ENCODE data around the gene ADGRL1.

DNA sequence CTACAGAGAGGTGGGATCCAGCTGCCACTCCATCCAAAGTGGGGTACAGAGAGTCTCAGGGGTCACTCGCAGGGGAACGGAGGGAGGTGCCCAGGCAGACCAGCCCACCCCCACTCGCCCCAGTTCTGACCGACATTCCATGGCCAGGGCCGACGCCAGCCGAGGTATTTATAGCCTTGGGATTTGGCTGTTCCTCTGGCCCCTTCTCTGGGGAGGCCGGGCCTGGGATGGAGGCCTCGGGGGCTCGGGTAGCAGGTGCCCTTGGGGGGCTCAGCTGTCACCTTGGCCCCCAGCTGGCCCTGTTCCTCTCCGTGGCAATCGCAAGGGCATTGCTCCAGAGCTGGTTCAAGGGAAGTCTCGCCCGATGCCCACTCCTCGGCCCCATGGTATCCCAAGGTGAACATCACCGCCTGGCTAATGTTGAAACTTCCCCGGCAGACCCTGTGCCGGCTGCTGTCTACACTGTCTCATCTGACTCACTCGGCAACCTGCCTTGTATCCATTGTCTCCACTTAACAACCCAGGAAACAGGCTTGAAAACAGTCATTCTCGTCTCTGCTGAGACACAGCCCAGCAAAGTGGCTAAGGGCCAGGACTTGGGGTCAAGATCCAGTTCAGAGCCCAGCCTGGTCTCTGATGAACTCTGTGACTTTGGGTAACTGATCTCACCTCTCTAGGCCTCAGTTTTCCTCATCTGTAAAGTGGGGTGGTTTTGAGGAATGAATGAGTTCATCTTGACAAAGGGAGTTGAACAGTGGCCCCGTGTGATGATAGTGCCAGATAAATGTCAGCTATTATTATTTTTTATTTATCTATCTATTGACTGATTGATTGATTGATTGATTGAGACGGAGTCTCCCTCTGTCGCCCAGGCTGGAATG lies 98.1 kb downstream of the ADGRL1 start:
- TF ChIP-seq, protein P1, sequence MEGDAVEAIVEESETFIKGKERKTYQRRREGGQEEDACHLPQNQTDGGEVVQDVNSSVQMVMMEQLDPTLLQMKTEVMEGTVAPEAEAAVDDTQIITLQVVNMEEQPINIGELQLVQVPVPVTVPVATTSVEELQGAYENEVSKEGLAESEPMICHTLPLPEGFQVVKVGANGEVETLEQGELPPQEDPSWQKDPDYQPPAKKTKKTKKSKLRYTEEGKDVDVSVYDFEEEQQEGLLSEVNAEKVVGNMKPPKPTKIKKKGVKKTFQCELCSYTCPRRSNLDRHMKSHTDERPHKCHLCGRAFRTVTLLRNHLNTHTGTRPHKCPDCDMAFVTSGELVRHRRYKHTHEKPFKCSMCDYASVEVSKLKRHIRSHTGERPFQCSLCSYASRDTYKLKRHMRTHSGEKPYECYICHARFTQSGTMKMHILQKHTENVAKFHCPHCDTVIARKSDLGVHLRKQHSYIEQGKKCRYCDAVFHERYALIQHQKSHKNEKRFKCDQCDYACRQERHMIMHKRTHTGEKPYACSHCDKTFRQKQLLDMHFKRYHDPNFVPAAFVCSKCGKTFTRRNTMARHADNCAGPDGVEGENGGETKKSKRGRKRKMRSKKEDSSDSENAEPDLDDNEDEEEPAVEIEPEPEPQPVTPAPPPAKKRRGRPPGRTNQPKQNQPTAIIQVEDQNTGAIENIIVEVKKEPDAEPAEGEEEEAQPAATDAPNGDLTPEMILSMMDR (IDR thresholded peaks at IDR 0.05 in 4 of 5, conservative IDR thresholded peaks at IDR 0.05 in 1 of 5): no peak
- TF ChIP-seq POLR2A (IDR thresholded peaks at IDR 0.05): no peak
